Measurements from ENCODE around the gene HFM1. TPM values are rescaled to one million over a fixed set of nuclear protein-coding genes. Genes with fewer than 3 reads are reported as not detected.

HFM1 gene
- total and polyA plus RNA-seq, 2 donors (not counting 3 experiments of a cell fraction or from before 2014, with no cell fraction given), result 0.11 TPM; not detected in 1

GRCh38 chr1:91325456-91325855 is 79.2 kb downstream of the HFM1 start:
- H3K9ac ChIP-seq (replicated peaks; ENCODE audit: extremely low read depth, insufficient read depth, low read length), result no peak overlapping the region
- BruUV-seq (replicated peaks), result no TSS peak
- no peaks in the 10 kb centered on the region for H3K79me2 ChIP-seq (ENCODE audit: control insufficient read depth, insufficient read depth, low read length)
- FAIRE-seq (no peak), DNase-seq (ENCODE audit: low read depth, low spot score) (no peak)
- no peaks in the 10 kb centered on the region for H3K9me3 ChIP-seq (replicated peaks; ENCODE audit: control insufficient read depth, insufficient read depth, low read length)
- ChIA-PET CTCF (no interaction called here), POLR2A (no interaction called here)
- H3K36me3 ChIP-seq (ENCODE audit: control insufficient read depth in 2 of 2, extremely low read depth in 1 of 2, insufficient read depth in 2 of 2, low read length in 2 of 2), result no peaks in the 10 kb centered on the region
- H3K4me2 ChIP-seq (ENCODE audit: insufficient read depth, low read length), result no peak overlapping the region
- no peak overlapping the region for H2AFZ ChIP-seq (ENCODE audit: low read depth, low read length)
- no peaks in the 10 kb centered on the region for H4K20me1 ChIP-seq (replicated peaks; ENCODE audit: control insufficient read depth, extremely low read depth, insufficient read depth, low read length)
- no peaks in the 10 kb centered on the region for H3K9me1 ChIP-seq (replicated peaks; ENCODE audit: control insufficient read depth, extremely low read depth, insufficient read depth, low read length)
- no peaks in the 10 kb centered on the region for H3K27me3 ChIP-seq (ENCODE audit: control insufficient read depth in 2 of 2, insufficient read depth in 2 of 2, low read length in 2 of 2)
- no peak overlapping the region for H3K4me3 ChIP-seq (replicated peaks in 1 of 3; ENCODE audit: insufficient read depth in 1 of 3, low read depth in 1 of 3, low read length in 3 of 3)
- TF ChIP-seq JUN (IDR thresholded peaks at IDR 0.05; ENCODE audit: borderline replicate concordance, insufficient read depth, insufficient read length, low read depth) (no peak), GATA2 (IDR thresholded peaks at IDR 0.05; ENCODE audit: insufficient read depth, insufficient read length, low read depth, low read length) (no peak), POLR2A (IDR thresholded peaks at IDR 0.05; ENCODE audit: low read depth, low read length) (no peak), CTCF (IDR thresholded peaks at IDR 0.05; ENCODE audit: extremely low read depth in 1 of 2, insufficient read depth in 1 of 2, low read depth in 1 of 2, low read length in 2 of 2) (no peak), FOS (IDR thresholded peaks at IDR 0.05; ENCODE audit: borderline replicate concordance, insufficient read depth, low read length) (no peak), POLR2AphosphoS5 (IDR thresholded peaks at IDR 0.05; ENCODE audit: insufficient read depth, low read depth, low read length) (no peak), EZH2 (IDR thresholded peaks at IDR 0.05; ENCODE audit: borderline replicate concordance, low read depth, low read length, severe bottlenecking) (no peak), MYC (IDR thresholded peaks at IDR 0.05; ENCODE audit: low read depth, low read length) (no peak)
- TF ChIP-seq, protein P1, sequence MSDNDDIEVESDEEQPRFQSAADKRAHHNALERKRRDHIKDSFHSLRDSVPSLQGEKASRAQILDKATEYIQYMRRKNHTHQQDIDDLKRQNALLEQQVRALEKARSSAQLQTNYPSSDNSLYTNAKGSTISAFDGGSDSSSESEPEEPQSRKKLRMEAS (IDR thresholded peaks at IDR 0.05; ENCODE audit: insufficient read depth, insufficient read length), result no peak
- dilution Hi-C loops (cut with MboI; ENCODE audit: extremely low pct_ligation_motif_present, low sequenced_read_pairs), result no loop called here
- no peak overlapping the region for H3K27ac ChIP-seq (ENCODE audit: insufficient read depth, low read depth, low read length)
- no peaks in the 10 kb centered on the region for H3K4me1 ChIP-seq (ENCODE audit: control insufficient read depth, extremely low read depth, insufficient read depth, low read length)
- intact Hi-C loops (cut with micrococcal nuclease), result no loop called here
